Gastrocnemius medialis (tissue), 4 donors: ENCODE measurements around the gene ELMO1. TPM values are rescaled to one million over a fixed set of nuclear protein-coding genes. Genes with fewer than 3 reads are reported as not detected.

Source experiments
- ATAC-seq, 2 donors: fragments of 150-250 bp; one replicate each; pipeline ENCODE4 v1.9.1; 2016
- DNase-seq, 2 donors: peaks; one replicate each; pipeline ENCODE4 v3.0.0-alpha.2; 2019
- H3K27ac ChIP-seq, 4 donors: fragments of 200-600 bp; sonication (generic); 1 replicate in 1 of 4; 2 replicates in 3 of 4; pipeline ENCODE4 v1.5.1; 2016 to 2018; ENCODE audit warnings: mild to moderate bottlenecking in 2 of 4, moderate library complexity in 1 of 4
- H3K27me3 ChIP-seq, 3 donors: fragments of 200-600 bp; sonication (generic) in 2 of 3; 1 replicate in 1 of 3; 2 replicates in 2 of 3; pipeline versions ENCODE4 v1.5.1 to v1.6.0; 2016 to 2019; ENCODE audit warnings: mild to moderate bottlenecking in 1 of 3, moderate library complexity in 1 of 3
- H3K36me3 ChIP-seq, 2 donors: fragments of 200-600 bp; sonication (generic) in 1 of 2; one replicate each; pipeline ENCODE4 v1.5.1; 2017 to 2018
- H3K4me1 ChIP-seq, 2 donors: fragments of 200-600 bp; sonication (generic) in 1 of 2; one replicate each; pipeline ENCODE4 v1.5.1; 2016 to 2017; ENCODE audit warnings: mild to moderate bottlenecking in 2 of 2
- H3K4me3 ChIP-seq, 4 donors: fragments of 200-600 bp; sonication (generic) in 3 of 4; 1 replicate in 1 of 4; 2 replicates in 3 of 4; pipeline ENCODE4 v1.5.1; 2016 to 2019; ENCODE audit warnings: mild to moderate bottlenecking in 2 of 4
- H3K9me3 ChIP-seq, 3 donors: fragments of 200-600 bp; sonication (generic) in 2 of 3; 1 replicate in 1 of 3; 2 replicates in 2 of 3; pipeline ENCODE4 v1.5.1; 2016 to 2019
- POLR2A ChIP-seq, 2 donors: fragments of 450-650 bp; IDR thresholded peaks; one replicate each; pipeline ENCODE4 v1.6.1; 2017; ENCODE audit warnings: antibody characterized with exemption in 2 of 2, mild to moderate bottlenecking in 2 of 2, moderate library complexity in 2 of 2
- in situ Hi-C, 4 donors: fragments of 200-750 bp; cut with MboI; loops; one replicate each; pipeline versions ENCODE4 v1.15.0 to v1.8.0; 2017; ENCODE audit warnings: low sequenced_read_pairs in 4 of 4
- intact Hi-C: fragments of 100-400 bp; cut with DNase I; formaldehyde crosslinking; loops from one replicate; pipeline ENCODE4 v1.15.1; 2023; ENCODE audit warnings: low total_unique reads
- total RNA-seq, 4 donors: library from RNA; depleted of rRNA; stranded (reverse); fragments of >200 nt; gene quantifications; one replicate each; pipeline versions ENCODE4 v1.1.0 to v1.2.3, GENCODE V29; 2016
- TF ChIP-seq, protein P1 (sequence below), 5 experiments: fragments of 450-650 bp in 3 of 5; fragments of 200-600 bp in 2 of 5; sonication (generic) in 2 of 5; IDR thresholded peaks in 4 of 5; conservative IDR thresholded peaks in 1 of 5; 1 replicate in 4 of 5; 2 replicates in 1 of 5; pipeline ENCODE4 v1.5.1; 2016 to 2019; ENCODE audit warnings: antibody characterized with exemption in 5 of 5, mild to moderate bottlenecking in 3 of 5, moderate library complexity in 3 of 5

The ELMO1 gene
- total RNA-seq, 4 donors from 2014 or later = 8.4 to 18.9 (median 14.6) TPM

DNA sequence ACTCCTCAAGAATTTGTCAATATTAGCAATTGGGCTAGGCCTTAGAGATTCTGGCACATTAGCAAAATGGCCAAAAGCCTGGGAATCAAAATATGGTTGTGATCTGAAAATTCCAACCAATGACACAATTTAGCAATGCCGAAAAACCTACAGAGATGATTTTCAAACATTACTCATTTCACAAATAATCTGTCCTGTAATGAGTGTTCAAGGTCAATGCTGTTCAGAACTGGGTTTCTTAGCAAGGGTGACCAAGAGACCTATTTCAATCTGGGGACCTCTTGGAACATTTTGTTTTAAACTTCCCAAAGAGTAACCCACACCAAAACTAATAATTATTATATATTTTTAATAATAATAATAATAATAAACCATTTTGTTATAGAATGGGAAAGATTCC is 24.1 kb downstream of the ELMO1 start:
- Histone ChIP-seq H3K36me3 (no peaks in the 10 kb centered on the region), H3K27ac (no peak overlapping the region), H3K9me3 (no peaks in the 10 kb centered on the region), H3K27me3 (no peaks in the 10 kb centered on the region), H3K4me1 (peaks cover 3 to 9% of the 10 kb centered on the region in 2 donors), H3K4me3 (no peak overlapping the region)
- ATAC-seq (no peak), DNase-seq (no peak)
- in situ Hi-C loops (no loop called here), intact Hi-C loops (no loop called here)
- TF ChIP-seq POLR2A (IDR thresholded peaks at IDR 0.05) = no peak
- TF ChIP-seq, protein P1, sequence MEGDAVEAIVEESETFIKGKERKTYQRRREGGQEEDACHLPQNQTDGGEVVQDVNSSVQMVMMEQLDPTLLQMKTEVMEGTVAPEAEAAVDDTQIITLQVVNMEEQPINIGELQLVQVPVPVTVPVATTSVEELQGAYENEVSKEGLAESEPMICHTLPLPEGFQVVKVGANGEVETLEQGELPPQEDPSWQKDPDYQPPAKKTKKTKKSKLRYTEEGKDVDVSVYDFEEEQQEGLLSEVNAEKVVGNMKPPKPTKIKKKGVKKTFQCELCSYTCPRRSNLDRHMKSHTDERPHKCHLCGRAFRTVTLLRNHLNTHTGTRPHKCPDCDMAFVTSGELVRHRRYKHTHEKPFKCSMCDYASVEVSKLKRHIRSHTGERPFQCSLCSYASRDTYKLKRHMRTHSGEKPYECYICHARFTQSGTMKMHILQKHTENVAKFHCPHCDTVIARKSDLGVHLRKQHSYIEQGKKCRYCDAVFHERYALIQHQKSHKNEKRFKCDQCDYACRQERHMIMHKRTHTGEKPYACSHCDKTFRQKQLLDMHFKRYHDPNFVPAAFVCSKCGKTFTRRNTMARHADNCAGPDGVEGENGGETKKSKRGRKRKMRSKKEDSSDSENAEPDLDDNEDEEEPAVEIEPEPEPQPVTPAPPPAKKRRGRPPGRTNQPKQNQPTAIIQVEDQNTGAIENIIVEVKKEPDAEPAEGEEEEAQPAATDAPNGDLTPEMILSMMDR (IDR thresholded peaks at IDR 0.05 in 4 of 5, conservative IDR thresholded peaks at IDR 0.05 in 1 of 5) = no peak

DNA sequence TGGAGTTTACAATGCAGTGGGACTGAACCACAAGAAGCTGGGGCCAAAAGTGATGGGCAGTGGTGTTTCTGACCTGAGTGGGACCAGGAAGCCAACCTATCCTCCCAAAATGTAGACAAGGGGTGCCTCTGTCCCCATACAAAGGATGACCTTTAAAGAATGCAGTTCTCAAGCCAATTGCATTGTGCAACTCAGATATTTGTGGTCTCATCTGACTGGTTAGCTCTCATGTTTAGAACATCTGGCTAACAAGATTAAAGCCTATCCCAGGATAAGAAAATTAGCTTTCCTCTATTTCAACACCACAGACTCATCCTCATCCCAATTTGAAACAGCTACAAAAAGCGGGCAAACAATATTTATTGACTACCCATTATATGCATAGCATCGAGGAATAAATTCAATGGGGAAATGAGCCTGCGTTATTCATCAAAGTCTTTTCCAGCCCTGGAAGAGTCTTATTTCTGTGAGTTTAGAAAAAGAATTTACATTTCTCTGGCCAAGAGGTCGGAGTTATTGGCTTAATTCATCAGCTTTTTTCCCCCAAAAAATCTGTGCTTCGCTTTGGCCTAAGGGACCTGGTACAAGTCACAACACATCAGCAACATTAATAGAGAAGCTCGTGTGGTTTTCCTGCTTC is 26.7 kb downstream of the ELMO1 start:
- TF ChIP-seq, protein P1 (IDR thresholded peaks at IDR 0.05 in 4 of 5, conservative IDR thresholded peaks at IDR 0.05 in 1 of 5) = no peak
- TF ChIP-seq POLR2A (IDR thresholded peaks at IDR 0.05) = no peak
- H3K4me1 ChIP-seq = peaks cover 3 to 9% of the 10 kb centered on the region in 2 donors
- in situ Hi-C loops = no loop called here

DNA sequence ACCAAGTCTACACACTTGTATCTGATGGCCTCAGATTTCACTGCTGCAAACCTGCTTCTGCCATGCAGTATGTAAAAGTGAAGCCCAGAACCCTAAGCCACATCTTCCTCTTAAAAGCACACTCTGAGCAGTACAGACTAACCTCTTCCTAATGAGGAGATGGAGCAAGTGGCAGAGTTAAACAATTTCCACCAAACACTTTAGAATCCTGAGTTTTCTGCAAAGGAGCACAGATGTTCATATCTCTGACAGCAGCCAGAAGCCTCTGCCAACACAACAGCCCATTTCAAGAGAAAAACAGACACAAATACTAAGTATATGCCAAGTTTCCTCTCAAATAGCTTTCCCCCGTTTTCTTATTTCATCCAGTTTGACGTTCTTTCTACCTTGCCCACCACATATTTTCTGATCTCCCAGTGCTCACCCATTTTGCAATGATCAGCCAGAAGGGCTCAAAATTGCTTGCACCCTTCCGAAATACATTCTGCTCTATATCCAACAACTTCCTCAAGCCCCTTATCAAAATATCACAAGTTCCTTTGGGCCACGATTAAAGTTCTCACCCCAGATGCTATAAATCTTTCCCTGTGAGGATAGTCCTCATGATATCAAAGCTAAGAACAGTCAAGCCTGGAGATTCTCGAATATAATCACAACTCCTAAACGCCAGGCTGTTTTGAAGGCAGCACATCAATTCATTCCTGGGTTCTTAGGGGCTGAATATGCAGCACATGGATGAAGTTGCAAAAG is 27.5 kb downstream of the ELMO1 start:
- Histone ChIP-seq H3K27ac (peak overlapping the region in 3 of 4 donors; percentile 0 to 51 (median 38)), H3K36me3 (no peaks in the 10 kb centered on the region), H3K27me3 (no peaks in the 10 kb centered on the region), H3K4me3 (no peak overlapping the region), H3K9me3 (no peaks in the 10 kb centered on the region), H3K4me1 (peaks cover 3 to 9% of the 10 kb centered on the region in 2 donors)
- in situ Hi-C loops (no loop called here), intact Hi-C loops (no loop called here)
- DNase-seq (peak in 1 of 2 donors; percentile 22), ATAC-seq (peak; percentile 48 to 63)
- TF ChIP-seq POLR2A (IDR thresholded peaks at IDR 0.05) = no peak
- TF ChIP-seq, protein P1 (IDR thresholded peaks at IDR 0.05 in 4 of 5, conservative IDR thresholded peaks at IDR 0.05 in 1 of 5) = no peak

More for the DNA sequence above, 26.7 kb downstream of the ELMO1 start:
- Histone ChIP-seq H3K36me3 (no peaks in the 10 kb centered on the region), H3K9me3 (no peaks in the 10 kb centered on the region), H3K27me3 (no peaks in the 10 kb centered on the region), H3K4me3 (no peak overlapping the region), H3K27ac (peak overlapping the region; percentile 25 to 60 (median 44))
- DNase-seq (peak; percentile 6 to 16), ATAC-seq (peak; percentile 82 to 84)
- intact Hi-C loops = no loop called here

DNA sequence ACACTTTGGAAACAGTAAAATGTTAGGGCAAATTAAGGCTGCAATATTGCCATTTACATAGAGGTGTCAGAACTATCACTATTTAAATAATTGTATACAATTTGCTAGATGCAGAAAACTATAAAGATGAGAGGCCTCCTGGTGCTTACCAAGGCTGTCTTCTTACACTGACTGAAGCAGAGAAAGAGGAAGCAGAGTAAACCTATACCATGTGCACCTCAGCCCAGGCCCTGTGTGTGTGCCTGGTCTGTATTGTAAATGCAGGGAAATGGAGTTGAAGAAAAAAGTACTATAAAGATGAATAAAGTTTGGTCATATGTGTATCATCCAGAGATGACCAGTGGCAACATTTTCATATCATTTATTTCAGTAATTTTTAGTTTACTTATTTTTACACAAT is 29.2 kb downstream of the ELMO1 start:
- TF ChIP-seq, protein P1 (IDR thresholded peaks at IDR 0.05 in 4 of 5, conservative IDR thresholded peaks at IDR 0.05 in 1 of 5) = no peak
- no peak for TF ChIP-seq POLR2A (IDR thresholded peaks at IDR 0.05)
- Histone ChIP-seq H3K4me1 (peaks cover 3 to 9% of the 10 kb centered on the region in 2 donors), H3K27ac (no peak overlapping the region), H3K9me3 (no peaks in the 10 kb centered on the region), H3K4me3 (no peak overlapping the region), H3K27me3 (no peaks in the 10 kb centered on the region), H3K36me3 (no peaks in the 10 kb centered on the region)
- DNase-seq (no peak), ATAC-seq (no peak)
- intact Hi-C loops = no loop called here
- in situ Hi-C loops = no loop called here
